ENCODE measurements around the gene ZIC5. TPM values are rescaled to one million over a fixed set of nuclear protein-coding genes. Genes with fewer than 3 reads are reported as not detected.

ZIC5 gene
- total RNA-seq, 1 experiment from 2014 or later: 0.66 TPM

GRCh38 chr13:99949679-99950413, 21.7 kb downstream of the ZIC5 start:
- BruUV-seq (replicated peaks): no TSS peak
- no peak for TF ChIP-seq CTCF (IDR thresholded peaks at IDR 0.05; ENCODE audit: insufficient read depth in 1 of 2, low read depth in 1 of 2, low read length in 1 of 2, severe bottlenecking in 1 of 2, unreplicated experiment in 1 of 2)
- H3K9me3 Mint-ChIP-seq (ENCODE audit: unreplicated experiment): no peaks in the 10 kb centered on the region
- H3K27ac Mint-ChIP-seq (ENCODE audit: unreplicated experiment): no peak overlapping the region
- POLR2A ChIA-PET: interaction anchor here (0.6 kb wide), 1 partner anchor 239 kb away, joined by 10 read pairs; no protein-coding TSS in a partner anchor
- no peaks in the 10 kb centered on the region for H3K4me1 Mint-ChIP-seq (ENCODE audit: low read depth, unreplicated experiment)
- Histone ChIP-seq H3K4me1 (0 out of 2 replicates have a peak, but pooled peaks cover 5% of the 10 kb centered on the region), H3K9me3 (no peaks in the 10 kb centered on the region), H3K4me3 (ENCODE audit: low read depth, low read length) (no peak overlapping the region), H3K36me3 (ENCODE audit: control insufficient read depth, insufficient read depth, low read length) (no peaks in the 10 kb centered on the region), H3K27me3 (replicated peaks; ENCODE audit: control insufficient read depth, insufficient read depth, low read length) (no peaks in the 10 kb centered on the region)
- H3K36me3 Mint-ChIP-seq (ENCODE audit: insufficient read depth, unreplicated experiment): no peaks in the 10 kb centered on the region
- no peak for DNase-seq
- CTCF ChIA-PET: interaction anchor here (0.6 kb wide), 1 partner anchor 504 kb away, joined by 3 read pairs; no protein-coding TSS in a partner anchor
- peaks cover 8% of the 10 kb centered on the region for H3K27me3 Mint-ChIP-seq (ENCODE audit: insufficient read depth, unreplicated experiment)
- no peak overlapping the region for H3K4me3 Mint-ChIP-seq (ENCODE audit: unreplicated experiment)
- intact Hi-C loops (cut with micrococcal nuclease; ENCODE audit: unreplicated experiment): no loop called here

GRCh38 chr13:99948907-99949678, 22.5 kb downstream of the ZIC5 start:
- H3K27me3 ChIP-seq (replicated peaks; ENCODE audit: control insufficient read depth, insufficient read depth, low read length): no peaks in the 10 kb centered on the region
- BruUV-seq (replicated peaks): no TSS peak
- no peaks in the 10 kb centered on the region for H3K9me3 ChIP-seq
- Mint-ChIP-seq H3K36me3 (ENCODE audit: insufficient read depth, unreplicated experiment) (no peaks in the 10 kb centered on the region), H3K9me3 (ENCODE audit: unreplicated experiment) (no peaks in the 10 kb centered on the region), H3K27me3 (ENCODE audit: insufficient read depth, unreplicated experiment) (peaks cover 8% of the 10 kb centered on the region), H3K27ac (ENCODE audit: unreplicated experiment) (no peak overlapping the region), H3K4me3 (ENCODE audit: unreplicated experiment) (no peak overlapping the region), H3K4me1 (ENCODE audit: low read depth, unreplicated experiment) (no peaks in the 10 kb centered on the region)
- H3K4me3 ChIP-seq (ENCODE audit: low read depth, low read length): no peak overlapping the region
- ChIA-PET POLR2A (interaction anchor here (0.6 kb wide), 1 partner anchor 238 kb away, joined by 10 read pairs; no protein-coding TSS in a partner anchor), CTCF (no interaction called here)
- DNase-seq: no peak
- H3K4me1 ChIP-seq: 0 out of 2 replicates have a peak, but pooled peaks cover 5% of the 10 kb centered on the region
- H3K36me3 ChIP-seq (ENCODE audit: control insufficient read depth, insufficient read depth, low read length): no peaks in the 10 kb centered on the region
- intact Hi-C loops (cut with micrococcal nuclease; ENCODE audit: unreplicated experiment): no loop called here
- no peak for TF ChIP-seq CTCF (IDR thresholded peaks at IDR 0.05; ENCODE audit: insufficient read depth in 1 of 2, low read depth in 1 of 2, low read length in 1 of 2, severe bottlenecking in 1 of 2, unreplicated experiment in 1 of 2)

- CTCF ChIA-PET: no interaction called here
- H3K36me3 ChIP-seq (ENCODE audit: control insufficient read depth, insufficient read depth, low read length): no peaks in the 10 kb centered on the region
- Mint-ChIP-seq H3K27me3 (ENCODE audit: insufficient read depth, unreplicated experiment) (peaks cover 8% of the 10 kb centered on the region), H3K36me3 (ENCODE audit: insufficient read depth, unreplicated experiment) (no peaks in the 10 kb centered on the region), H3K27ac (ENCODE audit: unreplicated experiment) (no peak overlapping the region), H3K9me3 (ENCODE audit: unreplicated experiment) (no peaks in the 10 kb centered on the region), H3K4me1 (ENCODE audit: low read depth, unreplicated experiment) (no peaks in the 10 kb centered on the region), H3K4me3 (ENCODE audit: unreplicated experiment) (no peak overlapping the region)
- TF ChIP-seq CTCF (IDR thresholded peaks at IDR 0.05; ENCODE audit: insufficient read depth in 1 of 2, low read depth in 1 of 2, low read length in 1 of 2, severe bottlenecking in 1 of 2, unreplicated experiment in 1 of 2): no peak
- BruUV-seq (replicated peaks): no TSS peak
- 0 out of 2 replicates have a peak, but pooled peaks cover 5% of the 10 kb centered on the region for H3K4me1 ChIP-seq
- H3K4me3 ChIP-seq (ENCODE audit: low read depth, low read length): no peak overlapping the region
- no peaks in the 10 kb centered on the region for H3K9me3 ChIP-seq
- POLR2A ChIA-PET: no interaction called here
- peak in 1 of 2 experiments; percentile 2 for DNase-seq
- no peaks in the 10 kb centered on the region for H3K27me3 ChIP-seq (replicated peaks; ENCODE audit: control insufficient read depth, insufficient read depth, low read length)
- intact Hi-C loops (cut with micrococcal nuclease; ENCODE audit: unreplicated experiment): no loop called here
Observed at GRCh38 chr13:99948411-99948810, 23.2 kb downstream of the ZIC5 start.
